ENCODE results near the gene LAP3. TPM values are rescaled to one million over a fixed set of nuclear protein-coding genes. Genes with fewer than 3 reads are reported as not detected.

Gene LAP3
- total RNA-seq, 4 donors from 2014 or later: 10.9 to 87.1 (median 50.8) TPM

DNA sequence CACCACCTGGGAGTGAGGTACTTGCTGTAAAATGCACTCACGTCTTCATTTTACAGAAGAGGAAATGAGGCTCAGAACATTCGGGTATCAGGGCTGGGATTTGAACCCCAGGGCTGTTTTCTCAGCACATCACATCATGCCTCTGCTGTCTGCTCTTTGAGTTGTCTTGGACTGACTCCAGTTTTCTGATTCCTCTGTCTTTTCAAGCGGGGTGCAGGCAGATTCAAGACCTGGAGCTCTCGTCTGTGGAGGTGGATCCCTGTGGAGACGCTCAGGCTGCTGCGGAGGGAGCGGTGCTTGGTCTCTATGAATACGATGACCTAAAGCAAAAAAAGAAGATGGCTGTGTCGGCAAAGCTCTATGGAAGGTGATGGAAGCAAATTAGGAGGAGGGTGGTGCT, 6.3 kb downstream of the LAP3 start:
- DNase-seq: no peak
- Histone ChIP-seq H3K4me3 (no peak overlapping the region), H3K9me3 (no peaks in the 10 kb centered on the region), H3K36me3 (no peaks in the 10 kb centered on the region), H3K4me1 (no peaks in the 10 kb centered on the region), H3K27me3 (no peaks in the 10 kb centered on the region), H3K27ac (no peak overlapping the region)
- intact Hi-C loops (cut with DNase I; ENCODE audit: low total_unique reads): no loop called here
- TF ChIP-seq, protein P1, sequence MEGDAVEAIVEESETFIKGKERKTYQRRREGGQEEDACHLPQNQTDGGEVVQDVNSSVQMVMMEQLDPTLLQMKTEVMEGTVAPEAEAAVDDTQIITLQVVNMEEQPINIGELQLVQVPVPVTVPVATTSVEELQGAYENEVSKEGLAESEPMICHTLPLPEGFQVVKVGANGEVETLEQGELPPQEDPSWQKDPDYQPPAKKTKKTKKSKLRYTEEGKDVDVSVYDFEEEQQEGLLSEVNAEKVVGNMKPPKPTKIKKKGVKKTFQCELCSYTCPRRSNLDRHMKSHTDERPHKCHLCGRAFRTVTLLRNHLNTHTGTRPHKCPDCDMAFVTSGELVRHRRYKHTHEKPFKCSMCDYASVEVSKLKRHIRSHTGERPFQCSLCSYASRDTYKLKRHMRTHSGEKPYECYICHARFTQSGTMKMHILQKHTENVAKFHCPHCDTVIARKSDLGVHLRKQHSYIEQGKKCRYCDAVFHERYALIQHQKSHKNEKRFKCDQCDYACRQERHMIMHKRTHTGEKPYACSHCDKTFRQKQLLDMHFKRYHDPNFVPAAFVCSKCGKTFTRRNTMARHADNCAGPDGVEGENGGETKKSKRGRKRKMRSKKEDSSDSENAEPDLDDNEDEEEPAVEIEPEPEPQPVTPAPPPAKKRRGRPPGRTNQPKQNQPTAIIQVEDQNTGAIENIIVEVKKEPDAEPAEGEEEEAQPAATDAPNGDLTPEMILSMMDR (IDR thresholded peaks at IDR 0.05): no peak
- no peak for TF ChIP-seq POLR2A (IDR thresholded peaks at IDR 0.05)

DNA sequence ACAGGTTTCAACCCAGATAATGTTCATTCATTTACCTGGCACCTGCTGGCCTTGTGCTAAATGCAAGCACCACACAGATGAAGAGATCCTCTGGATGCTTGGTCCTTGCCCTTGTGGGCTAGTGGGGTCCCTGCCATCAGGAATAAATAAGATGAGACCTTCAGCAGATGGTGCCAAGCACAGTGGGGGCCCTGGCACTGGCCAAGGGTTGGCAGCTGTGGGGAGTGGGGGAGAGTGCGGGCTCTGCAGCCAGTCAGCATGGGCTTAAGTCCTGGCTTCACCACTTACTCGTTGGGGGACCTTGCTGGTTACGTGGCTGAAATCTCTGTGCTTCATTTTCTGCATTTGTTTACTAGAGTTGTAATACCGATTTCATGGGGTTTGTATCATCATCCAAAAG, 6.9 kb downstream of the LAP3 start:
- intact Hi-C loops (cut with DNase I; ENCODE audit: low total_unique reads): no loop called here
- no peak overlapping the region for H3K27ac ChIP-seq
- H3K27me3 ChIP-seq: no peaks in the 10 kb centered on the region
- no peak for TF ChIP-seq POLR2A (IDR thresholded peaks at IDR 0.05)
- TF ChIP-seq, protein P1 (IDR thresholded peaks at IDR 0.05): no peak
- H3K9me3 ChIP-seq: no peaks in the 10 kb centered on the region
- no peak for DNase-seq
- no peaks in the 10 kb centered on the region for H3K4me1 ChIP-seq
- no peaks in the 10 kb centered on the region for H3K36me3 ChIP-seq
- H3K4me3 ChIP-seq: no peak overlapping the region

DNA sequence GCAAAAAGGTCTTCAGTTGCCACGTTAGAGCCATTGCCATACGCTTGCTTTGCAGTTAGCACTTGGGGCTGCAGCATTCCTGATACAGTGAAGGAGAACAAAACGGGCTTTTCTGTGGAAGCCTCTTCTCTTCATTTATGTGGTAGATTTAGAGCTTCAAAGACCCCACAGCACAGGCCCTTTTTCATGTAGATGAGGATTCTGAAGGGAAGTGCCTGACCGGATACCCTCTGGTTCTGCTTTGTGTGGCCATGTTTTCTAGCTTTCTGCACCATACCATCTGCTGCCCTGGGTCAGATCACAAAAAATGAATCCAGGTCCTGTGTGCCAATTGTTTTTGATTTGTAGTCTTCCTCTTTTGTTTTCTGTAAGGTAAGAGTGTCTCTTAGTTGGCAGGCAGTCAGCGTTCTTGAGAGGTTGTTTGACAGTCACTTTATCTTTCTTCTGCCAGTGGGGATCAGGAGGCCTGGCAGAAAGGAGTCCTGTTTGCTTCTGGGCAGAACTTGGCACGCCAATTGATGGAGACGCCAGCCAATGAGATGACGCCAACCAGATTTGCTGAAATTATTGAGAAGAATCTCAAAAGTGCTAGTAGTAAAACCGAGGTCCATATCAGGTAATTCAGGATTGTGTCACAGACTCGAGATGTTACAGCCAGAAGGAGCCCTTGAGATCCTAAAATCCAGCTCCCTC, 7.7 kb downstream of the LAP3 start:
- intact Hi-C loops (cut with DNase I; ENCODE audit: low total_unique reads): no loop called here
- Histone ChIP-seq H3K4me3 (no peak overlapping the region), H3K36me3 (no peaks in the 10 kb centered on the region), H3K9me3 (no peaks in the 10 kb centered on the region), H3K4me1 (no peaks in the 10 kb centered on the region), H3K27ac (no peak overlapping the region), H3K27me3 (no peaks in the 10 kb centered on the region)
- DNase-seq: no peak
- TF ChIP-seq, protein P1 (IDR thresholded peaks at IDR 0.05): no peak
- no peak for TF ChIP-seq POLR2A (IDR thresholded peaks at IDR 0.05)

DNA sequence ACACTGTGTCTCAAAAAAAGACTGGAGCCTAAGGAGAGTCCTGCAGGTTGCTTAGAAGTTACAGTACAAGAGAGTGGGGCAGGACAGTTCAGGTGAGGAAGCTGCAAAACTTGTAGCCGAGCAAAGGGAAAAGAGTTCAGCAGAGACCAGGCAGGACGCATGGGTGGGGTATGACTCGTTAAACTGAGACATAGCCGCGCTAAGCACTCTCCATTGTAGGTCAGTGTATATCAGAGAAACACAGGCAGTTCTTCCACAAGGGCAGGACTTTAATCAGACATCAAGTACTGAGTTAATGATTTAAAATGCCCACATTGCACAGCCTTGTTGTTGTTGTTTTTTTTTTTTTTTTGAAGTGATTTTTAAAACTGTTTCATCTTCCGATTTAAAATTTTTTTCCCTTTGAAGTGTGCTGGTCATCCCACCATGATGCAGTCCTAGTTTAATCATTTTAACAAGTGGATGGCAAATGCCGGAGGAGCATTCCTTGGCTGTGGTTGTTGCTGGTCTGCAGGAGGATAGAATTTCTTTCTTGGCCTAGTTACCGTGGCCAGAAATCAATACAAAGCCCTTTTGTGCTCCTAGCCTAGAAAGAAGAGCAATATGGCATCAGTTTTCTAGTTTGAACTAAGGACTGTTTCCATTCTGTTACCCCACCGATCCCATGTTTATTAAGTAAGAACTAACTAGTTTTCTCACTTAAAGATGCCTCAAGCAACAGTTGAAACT, 10.3 kb downstream of the LAP3 start:
- no peak for DNase-seq
- no peak overlapping the region for H3K4me3 ChIP-seq
- TF ChIP-seq POLR2A (IDR thresholded peaks at IDR 0.05): no peak
- TF ChIP-seq, protein P1 (IDR thresholded peaks at IDR 0.05): no peak
- no peaks in the 10 kb centered on the region for H3K27me3 ChIP-seq
- H3K9me3 ChIP-seq: no peaks in the 10 kb centered on the region
- no peaks in the 10 kb centered on the region for H3K36me3 ChIP-seq
- intact Hi-C loops (cut with DNase I; ENCODE audit: low total_unique reads): no loop called here
- H3K4me1 ChIP-seq: no peaks in the 10 kb centered on the region
- H3K27ac ChIP-seq: no peak overlapping the region

DNA sequence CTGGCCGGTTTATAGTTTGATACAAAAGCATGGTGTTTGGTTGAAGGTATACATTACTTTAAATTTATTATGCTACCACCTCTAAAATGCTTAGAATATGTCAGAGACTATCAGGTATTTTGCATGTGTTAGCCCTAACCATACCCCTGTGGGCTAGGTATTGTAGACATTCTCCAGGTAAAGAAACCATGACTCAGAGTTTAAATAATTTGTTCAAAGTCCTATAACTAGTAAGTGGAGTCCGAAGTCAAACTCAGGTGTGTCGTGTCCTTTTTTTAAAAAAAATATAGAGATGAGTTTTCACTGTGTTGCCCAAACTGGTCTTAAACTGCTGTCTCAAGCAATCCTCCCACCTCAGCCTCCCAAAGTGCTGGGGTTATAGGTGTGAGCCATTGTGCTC, 12.4 kb downstream of the LAP3 start:
- intact Hi-C loops (cut with DNase I; ENCODE audit: low total_unique reads): no loop called here
- H3K27ac ChIP-seq: no peak overlapping the region
- H3K36me3 ChIP-seq: no peaks in the 10 kb centered on the region
- no peaks in the 10 kb centered on the region for H3K4me1 ChIP-seq
- no peak for DNase-seq
- no peaks in the 10 kb centered on the region for H3K27me3 ChIP-seq
- H3K9me3 ChIP-seq: no peaks in the 10 kb centered on the region
- TF ChIP-seq, protein P1 (IDR thresholded peaks at IDR 0.05): no peak
- TF ChIP-seq POLR2A (IDR thresholded peaks at IDR 0.05): no peak
- no peak overlapping the region for H3K4me3 ChIP-seq

Data from uterus (tissue), 4 donors.